Mesodermal cell (in vitro differentiated cells): ENCODE data around the gene EDC3.
A peak's percentile ranks its signal among the peaks of the same experiment; 100 is the strongest.
"Not testable (repeated sequence)": the region's sequence is repeated elsewhere in the genome, so short reads cannot be mapped to it uniquely, and the experiment has no call there.

ENCODE experiments used
- H3K27ac ChIP-seq: 2 replicates; pipeline ENCODE4 v1.7.0; 2013; ENCODE audit warnings: mild to moderate bottlenecking, low read depth, low read length, moderate library complexity; ENCODE audit not compliant: severe bottlenecking
- H3K36me3 ChIP-seq: 2 replicates; pipeline ENCODE4 v1.7.1; 2013; ENCODE audit warnings: mild to moderate bottlenecking, low read length, moderate library complexity; ENCODE audit not compliant: control insufficient read depth, insufficient read depth
- H3K4me1 ChIP-seq: one replicate; pipeline ENCODE4 v1.7.1; 2013; ENCODE audit warnings: mild to moderate bottlenecking, low read length; ENCODE audit not compliant: insufficient read depth, control insufficient read depth, poor library complexity, severe bottlenecking
- H3K4me3 ChIP-seq: 2 replicates; pipeline ENCODE4 v1.7.0; 2013; ENCODE audit warnings: low read length, control low read depth, mild to moderate bottlenecking; ENCODE audit not compliant: insufficient read depth, poor library complexity, severe bottlenecking; ENCODE audit errors: extremely low read depth
- H3K9me3 ChIP-seq: 2 replicates; pipeline ENCODE4 v1.7.1; 2013; ENCODE audit warnings: mild to moderate bottlenecking, low read length, moderate library complexity; ENCODE audit not compliant: control insufficient read depth
- WGBS, 2 experiments: methylation state at CpG; one replicate each; pipeline ENCODE4 v1.1.5; 2013; ENCODE audit warnings: missing lambda C conversion rate in 2 of 2; ENCODE audit not compliant: insufficient coverage in 2 of 2; 5-methylcytosine and 5-hydroxymethylcytosine counted together

The EDC3 gene

GRCh38 chr15:74667975-74668374 lies 27.8 kb downstream of the EDC3 start:
- H3K36me3 ChIP-seq = peaks cover 39% of the 10 kb centered on the region

GRCh38 chr15:74664670-74665069 lies 31.2 kb downstream of the EDC3 start:
- peaks cover 16% of the 10 kb centered on the region for H3K36me3 ChIP-seq
- WGBS, 2 experiments = 100% methylated on average over 1 to 2 of the region's 2 CpGs
- H3K4me3 ChIP-seq = no peak overlapping the region
- no peaks in the 10 kb centered on the region for H3K4me1 ChIP-seq
- no peak overlapping the region for H3K27ac ChIP-seq
- H3K9me3 ChIP-seq = no peaks in the 10 kb centered on the region

More at GRCh38 chr15:74667975-74668374, 27.8 kb downstream of the EDC3 start:
- H3K27ac ChIP-seq = no peak overlapping the region
- no CpG with 5 or more reads among the region's 1 CpG for WGBS, 2 experiments
- no peaks in the 10 kb centered on the region for H3K9me3 ChIP-seq
- no peak overlapping the region for H3K4me3 ChIP-seq
- no peaks in the 10 kb centered on the region for H3K4me1 ChIP-seq

GRCh38 chr15:74664028-74664616 lies 31.7 kb downstream of the EDC3 start:
- Histone ChIP-seq H3K27ac (peak overlapping the region; percentile 46), H3K9me3 (no peaks in the 10 kb centered on the region), H3K4me1 (no peaks in the 10 kb centered on the region), H3K4me3 (no peak overlapping the region), H3K36me3 (peaks cover 12% of the 10 kb centered on the region)
- WGBS, 2 experiments = 75 to 77% methylated on average over 2 of the region's 2 CpGs

- Histone ChIP-seq H3K4me3 (no peak overlapping the region), H3K36me3 (peaks cover 7% of the 10 kb centered on the region), H3K27ac (no peak overlapping the region), H3K9me3 (no peaks in the 10 kb centered on the region), H3K4me1 (no peaks in the 10 kb centered on the region)
- WGBS, 2 experiments = 60 to 76% methylated on average over 2 of the region's 8 CpGs
These were observed 32.4 kb downstream of the EDC3 start for GRCh38 chr15:74663303-74664027.

- Histone ChIP-seq H3K27ac (no peak overlapping the region), H3K9me3 (no peaks in the 10 kb centered on the region), H3K36me3 (peaks cover 5% of the 10 kb centered on the region), H3K4me3 (no peak overlapping the region), H3K4me1 (peaks cover 9% of the 10 kb centered on the region)
- 78 to 83% methylated on average over 1 to 2 of the region's 4 CpGs for WGBS, 2 experiments
These were observed 33.6 kb downstream of the EDC3 start for GRCh38 chr15:74662064-74662860.

- H3K36me3 ChIP-seq = peaks cover 12% of the 10 kb centered on the region
- H3K4me1 ChIP-seq, H3K4me3 ChIP-seq, H3K9me3 ChIP-seq, H3K27ac ChIP-seq: not testable (repeated sequence)
- 91% methylated on average over 7 of the region's 8 CpGs for WGBS, 2 experiments
These were observed 34.5 kb downstream of the EDC3 start for GRCh38 chr15:74661280-74661679.

GRCh38 chr15:74657846-74658245 lies 38.0 kb downstream of the EDC3 start:
- Histone ChIP-seq H3K4me3 (no peak overlapping the region), H3K4me1 (peaks cover 9% of the 10 kb centered on the region), H3K27ac (peak overlapping the region; percentile 23), H3K36me3 (peaks cover 44% of the 10 kb centered on the region), H3K9me3 (no peaks in the 10 kb centered on the region)
- WGBS, 2 experiments = 75 to 100% methylated on average over 1 to 2 of the region's 3 CpGs

- peaks cover 9% of the 10 kb centered on the region for H3K4me1 ChIP-seq
- H3K36me3 ChIP-seq = peaks cover 46% of the 10 kb centered on the region
- H3K27ac ChIP-seq = peak overlapping the region; percentile 23
- no peak overlapping the region for H3K4me3 ChIP-seq
- 97 to 100% methylated on average over 6 of the region's 6 CpGs for WGBS, 2 experiments
- H3K9me3 ChIP-seq = no peaks in the 10 kb centered on the region
These were observed 38.8 kb downstream of the EDC3 start for GRCh38 chr15:74656935-74657535.

GRCh38 chr15:74655424-74655823 lies 40.4 kb downstream of the EDC3 start:
- Histone ChIP-seq H3K36me3 (peaks cover 53% of the 10 kb centered on the region), H3K4me3 (no peak overlapping the region), H3K27ac (no peak overlapping the region), H3K9me3 (no peaks in the 10 kb centered on the region), H3K4me1 (peaks cover 9% of the 10 kb centered on the region)
- WGBS, 2 experiments = 95 to 96% methylated on average over 6 to 7 of the region's 7 CpGs

GRCh38 chr15:74653426-74654102 lies 42.3 kb downstream of the EDC3 start:
- Histone ChIP-seq H3K36me3 (peaks cover 67% of the 10 kb centered on the region), H3K9me3 (no peaks in the 10 kb centered on the region), H3K4me1 (peaks cover 9% of the 10 kb centered on the region), H3K4me3 (no peak overlapping the region), H3K27ac (no peak overlapping the region)
- WGBS, 2 experiments = 97 to 100% methylated on average over 2 to 4 of the region's 7 CpGs
